Measurements from ENCODE around the gene ZNRF2.

- TF ChIP-seq CTCF (conservative IDR thresholded peaks at IDR 0.05) (no peak), ZFX (IDR thresholded peaks at IDR 0.05) (no peak)
Observed at GRCh38 chr7:30256349-30256858, 28.0 kb upstream of the ZNRF2 start.

Data from C4-2B (cell line).